Effector memory CD4-positive, alpha-beta T cell (primary cell): Measurements from ENCODE around the gene PDE3A.

Experiments used
- DNase-seq, 3 donors: peaks; one replicate each; pipeline ENCODE4 v3.0.0-alpha.2; 2020
- H3K27ac ChIP-seq: 2 replicates; pipeline ENCODE4 v1.7.0; 2013; ENCODE audit warnings: mild to moderate bottlenecking, low read length, moderate library complexity; ENCODE audit not compliant: insufficient read depth, poor library complexity, severe bottlenecking
- H3K27me3 ChIP-seq: replicated peaks from 2 replicates; pipeline ENCODE4 v1.7.0; 2013; ENCODE audit warnings: mild to moderate bottlenecking, low read length; ENCODE audit not compliant: insufficient read depth, control insufficient read depth, poor library complexity, severe bottlenecking
- H3K36me3 ChIP-seq: 2 replicates; pipeline ENCODE4 v1.7.0; 2013; ENCODE audit warnings: mild to moderate bottlenecking, low read length, moderate library complexity; ENCODE audit not compliant: control insufficient read depth, insufficient read depth
- H3K4me1 ChIP-seq: 2 replicates; pipeline ENCODE4 v1.7.0; 2013; ENCODE audit warnings: low read length, mild to moderate bottlenecking; ENCODE audit not compliant: control insufficient read depth, insufficient read depth, poor library complexity, severe bottlenecking
- H3K4me3 ChIP-seq: 2 replicates; pipeline ENCODE4 v1.7.0; 2013; ENCODE audit warnings: low read length, low read depth, mild to moderate bottlenecking; ENCODE audit not compliant: insufficient read depth, poor library complexity, severe bottlenecking
- H3K9me3 ChIP-seq: 2 replicates; pipeline ENCODE4 v1.7.0; 2013; ENCODE audit warnings: mild to moderate bottlenecking, low read length, moderate library complexity; ENCODE audit not compliant: control insufficient read depth

Gene PDE3A

GRCh38 chr12:20393707-20394106, 25.4 kb downstream of the PDE3A start:
- no peak for DNase-seq
- Histone ChIP-seq H3K36me3 (no peaks in the 10 kb centered on the region), H3K27me3 (no peaks in the 10 kb centered on the region), H3K4me3 (no peak overlapping the region), H3K4me1 (no peaks in the 10 kb centered on the region), H3K27ac (no peak overlapping the region), H3K9me3 (no peaks in the 10 kb centered on the region)

- DNase-seq: no peak
- Histone ChIP-seq H3K27me3 (no peaks in the 10 kb centered on the region), H3K4me1 (no peaks in the 10 kb centered on the region), H3K27ac (no peak overlapping the region), H3K36me3 (no peaks in the 10 kb centered on the region), H3K9me3 (no peaks in the 10 kb centered on the region), H3K4me3 (no peak overlapping the region)
These were observed 27.6 kb downstream of the PDE3A start for GRCh38 chr12:20395791-20396550.

GRCh38 chr12:20398686-20399085, 30.3 kb downstream of the PDE3A start:
- no peak overlapping the region for H3K4me3 ChIP-seq
- no peaks in the 10 kb centered on the region for H3K27me3 ChIP-seq
- no peak overlapping the region for H3K27ac ChIP-seq
- H3K4me1 ChIP-seq: no peaks in the 10 kb centered on the region
- H3K9me3 ChIP-seq: no peaks in the 10 kb centered on the region
- no peak for DNase-seq
- no peaks in the 10 kb centered on the region for H3K36me3 ChIP-seq

GRCh38 chr12:20400003-20400402, 31.7 kb downstream of the PDE3A start:
- H3K4me1 ChIP-seq: no peaks in the 10 kb centered on the region
- H3K27ac ChIP-seq: no peak overlapping the region
- H3K9me3 ChIP-seq: no peaks in the 10 kb centered on the region
- no peaks in the 10 kb centered on the region for H3K36me3 ChIP-seq
- no peak overlapping the region for H3K4me3 ChIP-seq
- no peak for DNase-seq
- no peaks in the 10 kb centered on the region for H3K27me3 ChIP-seq

- Histone ChIP-seq H3K27ac (no peak overlapping the region), H3K27me3 (no peaks in the 10 kb centered on the region), H3K4me3 (no peak overlapping the region), H3K9me3 (no peaks in the 10 kb centered on the region), H3K36me3 (no peaks in the 10 kb centered on the region), H3K4me1 (no peaks in the 10 kb centered on the region)
- no peak for DNase-seq
These were observed 34.9 kb downstream of the PDE3A start for GRCh38 chr12:20403230-20403629.

GRCh38 chr12:20404576-20405346, 36.4 kb downstream of the PDE3A start:
- H3K36me3 ChIP-seq: no peaks in the 10 kb centered on the region
- H3K27me3 ChIP-seq: no peaks in the 10 kb centered on the region
- DNase-seq: no peak
- no peak overlapping the region for H3K4me3 ChIP-seq
- no peaks in the 10 kb centered on the region for H3K9me3 ChIP-seq
- no peaks in the 10 kb centered on the region for H3K4me1 ChIP-seq
- no peak overlapping the region for H3K27ac ChIP-seq

- no peaks in the 10 kb centered on the region for H3K27me3 ChIP-seq
- H3K27ac ChIP-seq: no peak overlapping the region
- no peak for DNase-seq
- H3K9me3 ChIP-seq: no peaks in the 10 kb centered on the region
- no peak overlapping the region for H3K4me3 ChIP-seq
- no peaks in the 10 kb centered on the region for H3K36me3 ChIP-seq
- no peaks in the 10 kb centered on the region for H3K4me1 ChIP-seq
These were observed 41.5 kb downstream of the PDE3A start for GRCh38 chr12:20409607-20410377.

GRCh38 chr12:20410734-20411133, 42.4 kb downstream of the PDE3A start:
- Histone ChIP-seq H3K36me3 (no peaks in the 10 kb centered on the region), H3K27ac (no peak overlapping the region), H3K27me3 (no peaks in the 10 kb centered on the region), H3K4me1 (no peaks in the 10 kb centered on the region), H3K4me3 (no peak overlapping the region), H3K9me3 (no peaks in the 10 kb centered on the region)
- DNase-seq: no peak

- Histone ChIP-seq H3K27me3 (no peaks in the 10 kb centered on the region), H3K27ac (no peak overlapping the region), H3K36me3 (no peaks in the 10 kb centered on the region), H3K9me3 (no peaks in the 10 kb centered on the region), H3K4me1 (no peaks in the 10 kb centered on the region), H3K4me3 (no peak overlapping the region)
- DNase-seq: no peak
These were observed 43.0 kb downstream of the PDE3A start for GRCh38 chr12:20411345-20411744.

- DNase-seq: no peak
These were observed 46.7 kb downstream of the PDE3A start for GRCh38 chr12:20415028-20415427.

More at GRCh38 chr12:20415028-20415427, 46.7 kb downstream of the PDE3A start:
- Histone ChIP-seq H3K4me3 (no peak overlapping the region), H3K4me1 (no peaks in the 10 kb centered on the region), H3K9me3 (no peaks in the 10 kb centered on the region), H3K27me3 (no peaks in the 10 kb centered on the region), H3K36me3 (no peaks in the 10 kb centered on the region), H3K27ac (no peak overlapping the region)
